Measurements from ENCODE around the gene FSIP1.

- TF ChIP-seq POLR2AphosphoS5 (IDR thresholded peaks at IDR 0.05; ENCODE audit: low read depth, low read length) (no peak), POLR2A (IDR thresholded peaks at IDR 0.05; ENCODE audit: low read depth, low read length) (no peak), POU2F2 (IDR thresholded peaks at IDR 0.05; ENCODE audit: low read depth, low read length) (no peak), TAF1 (IDR thresholded peaks at IDR 0.05; ENCODE audit: low read depth, low read length) (no peak), PAX5 (IDR thresholded peaks at IDR 0.05; ENCODE audit: insufficient read depth, low read length, severe bottlenecking) (no peak)
Measured at GRCh38 chr15:39596358-39597051, 186.1 kb downstream of the FSIP1 start.
